Loucy (cell line): ENCODE measurements around the gene HDAC10.

Source experiments
- H2AFZ ChIP-seq: fragments of 200-600 bp; sonication (generic); 2 replicates; pipeline ENCODE4 v1.6.0; 2016; ENCODE audit warnings: antibody characterized with exemption, mild to moderate bottlenecking, low read length, moderate library complexity
- H3F3A ChIP-seq: fragments of 200-600 bp; 2 replicates; pipeline ENCODE4 v1.6.0; 2016; ENCODE audit warnings: antibody characterized with exemption, low read depth, mild to moderate bottlenecking
- H3K27me3 ChIP-seq: fragments of 200-600 bp; sonication (generic); 2 replicates; pipeline ENCODE4 v1.6.1; 2014; ENCODE audit warnings: low read length, mild to moderate bottlenecking; ENCODE audit not compliant: insufficient read depth, poor library complexity, severe bottlenecking
- H3K36me3 ChIP-seq: fragments of 200-600 bp; sonication (generic); 2 replicates; pipeline ENCODE4 v1.6.1; 2016; ENCODE audit warnings: low read length; ENCODE audit not compliant: insufficient read depth
- H3K4me1 ChIP-seq: fragments of 200-600 bp; sonication (generic); 2 replicates; pipeline ENCODE4 v1.5.1; 2014; ENCODE audit warnings: low read length, mild to moderate bottlenecking; ENCODE audit not compliant: insufficient read depth, poor library complexity, severe bottlenecking
- H3K4me2 ChIP-seq: fragments of 200-600 bp; sonication (generic); 2 replicates; pipeline ENCODE4 v1.6.0; 2014; ENCODE audit warnings: antibody characterized with exemption, low read length, low read depth, mild to moderate bottlenecking; ENCODE audit not compliant: poor library complexity, severe bottlenecking
- H3K4me3 ChIP-seq: fragments of 200-600 bp; sonication (generic); 2 replicates; pipeline ENCODE4 v1.5.1; 2014; ENCODE audit warnings: low read length, mild to moderate bottlenecking, mixed read lengths; ENCODE audit not compliant: poor library complexity, severe bottlenecking
- H3K79me2 ChIP-seq: fragments of 200-600 bp; sonication (generic); 2 replicates; pipeline ENCODE4 v1.6.1; 2014; ENCODE audit warnings: low read length; ENCODE audit not compliant: insufficient read depth
- H3K9ac ChIP-seq: fragments of 200-600 bp; sonication (generic); 2 replicates; pipeline ENCODE4 v1.6.0; 2014; ENCODE audit warnings: mild to moderate bottlenecking, low read depth, low read length, moderate library complexity; ENCODE audit not compliant: poor library complexity, severe bottlenecking
- H3K9me2 ChIP-seq: fragments of 200-600 bp; sonication (generic); replicated peaks from 2 replicates; pipeline ENCODE4 v1.6.1; 2016; ENCODE audit warnings: low read depth, low read length, mixed read lengths
- H3K9me3 ChIP-seq: fragments of 200-600 bp; sonication (generic); 2 replicates; pipeline ENCODE4 v1.6.1; 2014; ENCODE audit warnings: mild to moderate bottlenecking, antibody characterized with exemption, low read length, low read depth; ENCODE audit not compliant: insufficient read depth
- H4K20me1 ChIP-seq: fragments of 200-600 bp; sonication (generic); 2 replicates; pipeline ENCODE4 v1.6.0; 2014; ENCODE audit warnings: antibody characterized with exemption, low read length, mild to moderate bottlenecking; ENCODE audit not compliant: insufficient read depth, poor library complexity, severe bottlenecking
- EZH2phosphoT487 ChIP-seq: fragments of 200-600 bp; IDR thresholded peaks from 2 replicates; pipeline ENCODE4 v1.6.1; 2018; ENCODE audit warnings: antibody characterized with exemption, mild to moderate bottlenecking, moderate library complexity, borderline replicate concordance
- TF ChIP-seq, protein P1 (sequence below): fragments of 200-600 bp; sonication (generic); conservative IDR thresholded peaks from 2 replicates; pipeline ENCODE4 v1.5.1; 2014; ENCODE audit warnings: mild to moderate bottlenecking, antibody characterized with exemption, low read length

HDAC10 gene

GRCh38 chr22:50255099-50255498 is 4.0 kb upstream of the HDAC10 start:
- H2AFZ ChIP-seq = no peak overlapping the region
- H4K20me1 ChIP-seq = peaks cover 8% of the 10 kb centered on the region

GRCh38 chr22:50253941-50254340 is 2.9 kb upstream of the HDAC10 start:
- no peak overlapping the region for H3K9ac ChIP-seq
- H3K4me1 ChIP-seq = peaks cover 17% of the 10 kb centered on the region
- H3K36me3 ChIP-seq = no peaks in the 10 kb centered on the region
- H3K79me2 ChIP-seq = peaks cover 13% of the 10 kb centered on the region; the same call in 1 of the 2 replicates
- no peaks in the 10 kb centered on the region for H3F3A ChIP-seq
- no peaks in the 10 kb centered on the region for H3K9me3 ChIP-seq
- no peak for TF ChIP-seq EZH2phosphoT487
- TF ChIP-seq, protein P1, sequence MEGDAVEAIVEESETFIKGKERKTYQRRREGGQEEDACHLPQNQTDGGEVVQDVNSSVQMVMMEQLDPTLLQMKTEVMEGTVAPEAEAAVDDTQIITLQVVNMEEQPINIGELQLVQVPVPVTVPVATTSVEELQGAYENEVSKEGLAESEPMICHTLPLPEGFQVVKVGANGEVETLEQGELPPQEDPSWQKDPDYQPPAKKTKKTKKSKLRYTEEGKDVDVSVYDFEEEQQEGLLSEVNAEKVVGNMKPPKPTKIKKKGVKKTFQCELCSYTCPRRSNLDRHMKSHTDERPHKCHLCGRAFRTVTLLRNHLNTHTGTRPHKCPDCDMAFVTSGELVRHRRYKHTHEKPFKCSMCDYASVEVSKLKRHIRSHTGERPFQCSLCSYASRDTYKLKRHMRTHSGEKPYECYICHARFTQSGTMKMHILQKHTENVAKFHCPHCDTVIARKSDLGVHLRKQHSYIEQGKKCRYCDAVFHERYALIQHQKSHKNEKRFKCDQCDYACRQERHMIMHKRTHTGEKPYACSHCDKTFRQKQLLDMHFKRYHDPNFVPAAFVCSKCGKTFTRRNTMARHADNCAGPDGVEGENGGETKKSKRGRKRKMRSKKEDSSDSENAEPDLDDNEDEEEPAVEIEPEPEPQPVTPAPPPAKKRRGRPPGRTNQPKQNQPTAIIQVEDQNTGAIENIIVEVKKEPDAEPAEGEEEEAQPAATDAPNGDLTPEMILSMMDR = no peak
- H4K20me1 ChIP-seq = peaks cover 17% of the 10 kb centered on the region
- H3K27me3 ChIP-seq = no peaks in the 10 kb centered on the region
- no peak overlapping the region for H3K4me3 ChIP-seq
- no peak overlapping the region for H3K4me2 ChIP-seq
- no peaks in the 10 kb centered on the region for H3K9me2 ChIP-seq
- H2AFZ ChIP-seq = no peak overlapping the region

More at GRCh38 chr22:50255099-50255498, 4.0 kb upstream of the HDAC10 start:
- peaks cover 4% of the 10 kb centered on the region; the same call in 1 of the 2 replicates for H3K79me2 ChIP-seq
- no peaks in the 10 kb centered on the region for H3F3A ChIP-seq
- TF ChIP-seq, protein P1 = no peak
- no peak for TF ChIP-seq EZH2phosphoT487
- H3K36me3 ChIP-seq = no peaks in the 10 kb centered on the region
- H3K9me2 ChIP-seq = no peaks in the 10 kb centered on the region
- no peaks in the 10 kb centered on the region for H3K9me3 ChIP-seq
- H3K4me3 ChIP-seq = no peak overlapping the region
- no peaks in the 10 kb centered on the region for H3K27me3 ChIP-seq
- H3K9ac ChIP-seq = no peak overlapping the region
- H3K4me1 ChIP-seq = peaks cover 9% of the 10 kb centered on the region
- H3K4me2 ChIP-seq = no peak overlapping the region

- TF ChIP-seq, protein P1 = no peak
- no peak for TF ChIP-seq EZH2phosphoT487
- Histone ChIP-seq H3K4me1 (peaks cover 17% of the 10 kb centered on the region), H3K4me2 (no peak overlapping the region), H3K79me2 (peaks cover 13% of the 10 kb centered on the region; the same call in 1 of the 2 replicates), H4K20me1 (peaks cover 17% of the 10 kb centered on the region), H3K27me3 (no peaks in the 10 kb centered on the region), H2AFZ (no peak overlapping the region), H3K4me3 (no peak overlapping the region), H3K9me3 (no peaks in the 10 kb centered on the region), H3K36me3 (no peaks in the 10 kb centered on the region), H3K9ac (no peak overlapping the region), H3K9me2 (no peaks in the 10 kb centered on the region), H3F3A (no peaks in the 10 kb centered on the region)
These were observed 2.2 kb upstream of the HDAC10 start for GRCh38 chr22:50253046-50253915.
